Measurements from ENCODE around the gene CACNA2D4. TPM values are rescaled to one million over a fixed set of nuclear protein-coding genes. Genes with fewer than 3 reads are reported as not detected.

The CACNA2D4 gene
- total RNA-seq, 4 donors from 2014 or later, result 0.27 to 3.1 (median 0.92) TPM

DNA sequence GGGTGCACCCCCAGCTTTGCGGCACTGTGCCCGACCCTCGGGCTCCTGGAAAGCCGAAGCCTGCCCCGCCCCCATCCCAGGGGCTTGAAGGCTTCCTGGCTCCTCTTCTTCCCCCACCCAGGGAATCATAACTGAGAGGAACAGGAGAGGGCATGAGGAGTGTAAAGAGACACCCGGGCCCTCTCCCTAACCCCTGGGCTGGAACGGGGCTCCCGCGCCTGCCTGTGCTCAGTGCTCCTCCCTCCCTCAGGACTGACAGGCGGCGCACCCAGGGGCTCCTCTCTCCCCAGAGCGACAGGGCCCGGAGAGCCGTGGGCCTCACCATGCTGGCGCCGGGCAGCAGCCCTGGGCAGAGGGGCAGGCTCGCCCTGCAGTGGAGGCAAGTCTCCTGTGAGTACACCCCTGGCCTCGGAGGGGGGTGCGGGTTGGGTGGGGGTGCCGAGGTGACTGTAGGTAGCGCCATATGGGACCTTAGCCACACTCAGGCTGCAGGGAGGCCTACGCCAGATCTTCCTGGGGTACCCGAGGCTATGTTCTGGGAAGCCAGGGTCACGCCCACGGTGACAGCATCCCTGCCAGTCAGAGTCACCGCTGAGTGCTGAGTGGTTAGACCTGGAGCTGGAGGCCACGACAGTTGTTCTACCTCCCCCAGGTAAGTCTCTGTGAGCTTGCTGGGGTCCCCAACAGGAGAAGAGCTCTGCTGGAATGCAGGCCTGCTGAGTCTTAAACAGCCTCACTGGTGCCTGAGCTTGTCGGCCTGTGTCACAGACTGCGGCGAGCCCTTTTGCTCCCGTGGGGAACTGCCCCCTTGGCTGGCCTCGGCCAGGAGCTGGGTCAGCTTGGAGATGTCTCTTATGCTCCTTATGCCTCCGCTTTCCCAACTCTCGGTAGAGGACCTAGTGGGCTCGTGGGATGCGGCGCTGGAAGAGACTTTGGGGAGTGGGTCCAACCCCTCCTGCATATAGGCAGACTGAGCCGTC lies 90.3 kb downstream of the CACNA2D4 start:
- peaks cover 0 to 100% (median 0%) of the 10 kb centered on the region in 4 donors for H3K27me3 ChIP-seq
- TF ChIP-seq CTCF (IDR thresholded peaks at IDR 0.05), result no peak
- no peak for TF ChIP-seq POLR2A (IDR thresholded peaks at IDR 0.05)
- peaks cover 0 to 10% (median 0%) of the 10 kb centered on the region in 3 donors for H3K4me1 ChIP-seq
- H3K4me3 ChIP-seq, result no peak overlapping the region
- H3K36me3 ChIP-seq, result no peaks in the 10 kb centered on the region
- 74 to 80% methylated on average over 5 to 9 of the region's 38 CpGs for WGBS, 2 donors
- H3K9me3 ChIP-seq, result no peaks in the 10 kb centered on the region
- intact Hi-C loops (cut with DNase I), result no loop called here
- H3K27ac ChIP-seq, result no peak overlapping the region
- no peak for DNase-seq

DNA sequence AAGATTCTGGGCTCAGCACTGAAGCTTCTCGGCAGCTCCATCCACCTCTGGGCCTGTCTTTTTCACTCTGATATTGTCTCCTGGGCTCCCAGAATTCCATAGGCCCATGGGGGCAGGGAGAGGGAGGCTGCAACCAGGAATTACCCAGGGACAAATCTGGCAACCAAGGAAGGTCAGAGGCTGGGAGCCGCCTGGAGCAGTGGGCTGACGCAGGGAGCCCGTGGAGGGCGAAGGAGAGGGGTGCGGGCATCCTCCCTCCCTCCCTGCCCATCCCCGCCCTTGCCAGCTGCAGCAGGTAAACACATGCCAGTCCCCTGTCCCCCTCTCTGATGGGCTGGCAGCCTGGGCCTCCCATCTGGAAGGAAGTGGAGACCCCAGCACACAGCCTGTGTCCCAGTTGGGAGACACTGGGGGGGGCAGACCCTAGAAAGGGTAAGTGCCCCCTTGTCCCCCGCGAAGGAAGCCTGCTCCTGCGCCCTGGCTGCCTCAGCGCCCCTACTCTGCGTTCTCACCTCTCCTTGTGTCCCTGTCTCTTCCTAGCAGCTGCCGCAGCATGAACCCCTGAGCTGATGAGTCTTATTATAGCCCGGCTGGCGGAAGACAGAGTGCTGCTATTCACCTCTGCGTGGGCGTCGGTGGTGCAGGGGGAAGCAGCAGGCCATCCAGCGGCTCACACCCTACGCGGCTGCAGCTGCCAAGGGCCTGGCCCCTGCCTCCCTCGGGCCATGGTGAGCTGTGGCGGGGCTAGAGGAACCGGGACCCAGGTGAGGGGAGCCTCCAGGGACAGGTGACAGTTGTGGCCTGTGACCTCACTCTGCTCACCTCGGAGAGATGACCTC lies 91.4 kb downstream of the CACNA2D4 start:
- Histone ChIP-seq H3K27ac (no peak overlapping the region), H3K4me3 (no peak overlapping the region), H3K9me3 (no peaks in the 10 kb centered on the region), H3K27me3 (peaks cover 0 to 100% (median under 1%) of the 10 kb centered on the region in 4 donors), H3K4me1 (peaks cover 0 to 10% (median 0%) of the 10 kb centered on the region in 3 donors), H3K36me3 (no peaks in the 10 kb centered on the region)
- intact Hi-C loops (cut with DNase I), result no loop called here
- no peak for DNase-seq
- TF ChIP-seq CTCF (IDR thresholded peaks at IDR 0.05) (no peak), POLR2A (IDR thresholded peaks at IDR 0.05) (no peak)
- 67 to 100% methylated on average over 6 to 7 of the region's 25 CpGs for WGBS, 2 donors

- no peak overlapping the region for H3K27ac ChIP-seq
- TF ChIP-seq CTCF (IDR thresholded peaks at IDR 0.05) (no peak), POLR2A (IDR thresholded peaks at IDR 0.05) (no peak)
- no peaks in the 10 kb centered on the region for H3K9me3 ChIP-seq
- H3K4me3 ChIP-seq, result no peak overlapping the region
- WGBS, 2 donors, result 40 to 70% methylated on average over 1 to 12 of the region's 15 CpGs
- intact Hi-C loops (cut with DNase I), result no loop called here
- DNase-seq, result no peak
- no peaks in the 10 kb centered on the region for H3K36me3 ChIP-seq
- peaks cover 0 to 100% (median 4%) of the 10 kb centered on the region in 4 donors for H3K27me3 ChIP-seq
- H3K4me1 ChIP-seq, result peaks cover 0 to 8% (median 0%) of the 10 kb centered on the region in 3 donors
These were observed 92.1 kb downstream of the CACNA2D4 start for GRCh38 chr12:1826401-1826800.

GRCh38 chr12:1825382-1826102 lies 92.9 kb downstream of the CACNA2D4 start:
- H3K4me3 ChIP-seq, result no peak overlapping the region
- H3K4me1 ChIP-seq, result peaks cover 0 to under 1% (median 0%) of the 10 kb centered on the region in 3 donors
- H3K9me3 ChIP-seq, result no peaks in the 10 kb centered on the region
- no peak for DNase-seq
- TF ChIP-seq POLR2A (IDR thresholded peaks at IDR 0.05) (no peak), CTCF (IDR thresholded peaks at IDR 0.05) (no peak)
- H3K27me3 ChIP-seq, result peaks cover 0 to 100% (median 6%) of the 10 kb centered on the region in 4 donors
- H3K27ac ChIP-seq, result no peak overlapping the region
- intact Hi-C loops (cut with DNase I), result no loop called here
- 69 to 77% methylated on average over 7 to 10 of the region's 14 CpGs for WGBS, 2 donors
- no peaks in the 10 kb centered on the region for H3K36me3 ChIP-seq
